K562 (cell line): Measurements from ENCODE around the gene PDGFA. TPM values are rescaled to one million over a fixed set of nuclear protein-coding genes. Genes with fewer than 3 reads are reported as not detected.

Source experiments
- ATAC-seq: fragments of 200-7000 bp; cut with Tn5 transposase; 3 replicates; pipeline ENCODE4 v1.9.1; 2020; ENCODE audit warnings: moderate library complexity
- BruUV-seq: library from RNA; stranded (reverse); fragments of 400-500 nt; replicated peaks from 2 replicates; lab custom pipeline; 2021; lab: Mats Ljungman, UMichigan
- CTCF ChIA-PET: fragments of 300-600 bp; formaldehyde crosslinking; extraction: SDS; loops from one replicate; lab custom pipeline; 2021; ENCODE audit warnings: low intra/inter-chr PET ratio; lab: Yijun Ruan, JAX
- POLR2A ChIA-PET: fragments of 300-600, 350-650 bp; sonication (Branson Sonifier 250); formaldehyde crosslinking; extraction: SDS; loops from one replicate; lab custom pipeline; 2021; ENCODE audit warnings: antibody characterized with exemption, inconsistent platforms; lab: Yijun Ruan, JAX
- DNase-seq, 4 experiments: peaks; one replicate each; pipeline versions ENCODE4 v3.0.0 to v3.0.0-alpha.2; 2011 to 2018; ENCODE audit warnings: low spot score in 3 of 4, mixed read lengths in 3 of 4; ENCODE audit errors: extremely low read depth in 1 of 4
- FAIRE-seq: peaks from 2 replicates; lab custom pipeline; 2011; peaks lifted over from hg19 to GRCh38; lab: Jason Lieb, UNC
- H2AFZ ChIP-seq: 2 replicates; pipeline ENCODE4 v1.6.0; 2011; ENCODE audit warnings: low read depth, low read length, control low read depth, inconsistent platforms
- H3K27ac ChIP-seq: fragments of 200-600 bp; 3 replicates; pipeline ENCODE4 v1.8.0; 2011; ENCODE audit warnings: low read depth, mild to moderate bottlenecking, control low read depth, inconsistent platforms, low read length, moderate library complexity, mixed read lengths; ENCODE audit errors: extremely low read depth
- H3K27me3 ChIP-seq, 2 experiments: fragments of 300-600 bp in 1 of 2; 2 replicates in 1 of 2; 3 replicates in 1 of 2; pipeline versions ENCODE4 v1.6.0 to v1.8.0; 2011; ENCODE audit warnings: inconsistent platforms in 2 of 2, low read length in 2 of 2, mild to moderate bottlenecking in 1 of 2, mixed read lengths in 1 of 2, moderate library complexity in 1 of 2; ENCODE audit not compliant: control insufficient read depth in 2 of 2, insufficient read depth in 2 of 2
- H3K36me3 ChIP-seq: fragments of 300-600 bp; 3 replicates; pipeline ENCODE4 v1.8.0; 2011; ENCODE audit warnings: mild to moderate bottlenecking, low read length, inconsistent platforms; ENCODE audit not compliant: control insufficient read depth, insufficient read depth
- H3K4me1 ChIP-seq, 2 experiments: fragments of 200-600 bp in 1 of 2; replicated peaks in 1 of 2; 2 replicates in 1 of 2; 3 replicates in 1 of 2; pipeline versions ENCODE4 v1.5.1 to v1.8.0; 2011; ENCODE audit warnings: inconsistent platforms in 2 of 2, low read length in 2 of 2, mild to moderate bottlenecking in 1 of 2, mixed read lengths in 1 of 2, moderate library complexity in 1 of 2; ENCODE audit not compliant: control insufficient read depth in 2 of 2, insufficient read depth in 2 of 2
- H3K4me2 ChIP-seq: 2 replicates; pipeline ENCODE4 v1.6.1; 2011; ENCODE audit warnings: low read length, control low read depth, inconsistent platforms, mixed read lengths; ENCODE audit not compliant: insufficient read depth
- H3K4me3 ChIP-seq: fragments of 200-600 bp; sonication (generic), shearing (Covaris generic); 2 replicates; pipeline ENCODE4 v1.5.1; 2016; ENCODE audit warnings: control low read depth, inconsistent platforms
- H3K79me2 ChIP-seq: fragments of 200-600 bp; 3 replicates; pipeline ENCODE4 v1.8.0; 2011; ENCODE audit warnings: low read length, inconsistent platforms; ENCODE audit not compliant: control insufficient read depth, insufficient read depth
- H3K9ac ChIP-seq, 2 experiments: 2 replicates each; pipeline versions ENCODE4 v1.6.0 to v1.6.1; 2011; ENCODE audit warnings: low read depth in 2 of 2, low read length in 2 of 2, control low read depth in 1 of 2, inconsistent platforms in 1 of 2, mild to moderate bottlenecking in 1 of 2, mixed read lengths in 1 of 2; ENCODE audit not compliant: insufficient read depth in 1 of 2
- H3K9me1 ChIP-seq: one replicate; pipeline ENCODE4 v1.6.0; 2011; ENCODE audit warnings: inconsistent platforms, mild to moderate bottlenecking, low read length, moderate library complexity; ENCODE audit not compliant: control insufficient read depth, insufficient read depth
- H3K9me3 ChIP-seq: replicated peaks from 2 replicates; pipeline ENCODE4 v1.5.1; 2011; ENCODE audit warnings: low read depth, low read length, inconsistent platforms; ENCODE audit not compliant: control insufficient read depth, insufficient read depth
- H4K20me1 ChIP-seq: replicated peaks from 2 replicates; pipeline ENCODE4 v1.6.1; 2011; ENCODE audit warnings: low read length, inconsistent platforms, mixed read lengths; ENCODE audit not compliant: control insufficient read depth, insufficient read depth
- IRF2 ChIP-seq: sonication (generic); formaldehyde crosslinking; IDR thresholded peaks from 2 replicates; pipeline ENCODE4 v1.8.1; 2022; ENCODE audit warnings: mild to moderate bottlenecking, missing genetic modification reagents
- KLF16 ChIP-seq: IDR thresholded peaks from 2 replicates; pipeline ENCODE4 v1.6.1; 2016; ENCODE audit warnings: antibody characterized with exemption
- NR1H2 ChIP-seq: sonication (generic); formaldehyde crosslinking; IDR thresholded peaks from 2 replicates; pipeline ENCODE4 v1.4.0; 2020; ENCODE audit warnings: mild to moderate bottlenecking, missing genetic modification reagents
- SAFB2 ChIP-seq: fragments of 200-400 bp; formaldehyde crosslinking; IDR thresholded peaks from 2 replicates; pipeline ENCODE4 v1.6.1; 2018; ENCODE audit warnings: borderline replicate concordance, low read length, low read depth, moderate library complexity; ENCODE audit not compliant: severe bottlenecking
- ZBTB7A ChIP-seq: IDR thresholded peaks from 2 replicates; pipeline ENCODE4 v1.6.1; 2011; ENCODE audit warnings: low read depth, mild to moderate bottlenecking, low read length, moderate library complexity, borderline replicate concordance; ENCODE audit not compliant: control insufficient read depth
- ZNF217 ChIP-seq: sonication (generic); formaldehyde crosslinking; IDR thresholded peaks from 2 replicates; pipeline ENCODE4 v1.8.0; 2022; ENCODE audit warnings: mild to moderate bottlenecking, missing genetic modification reagents
- WGBS: fragments of 100-300 bp; shearing (Covaris generic); methylation state at CpG from one replicate; pipeline ENCODE4 v1.1.6; 2016; ENCODE audit warnings: low coverage, mixed read lengths; ENCODE audit not compliant: insufficient coverage; ENCODE audit errors: missing lambda C conversion rate; 5-methylcytosine and 5-hydroxymethylcytosine counted together
- in situ Hi-C: fragments of 300-500 bp; cut with MboI; formaldehyde crosslinking; loops from 4 replicates; pipeline ENCODE4 v1.15.0; 2018; ENCODE audit warnings: inconsistent platforms, mixed read lengths
- intact Hi-C: fragments of 100-400 bp; cut with micrococcal nuclease; formaldehyde crosslinking; loops from 2 replicates; pipeline ENCODE4 v1.14.2; 2022
- polyA plus RNA-seq, 8 experiments: library from polyadenylated mRNA; depleted of rRNA in 4 of 8; stranded (reverse) in 5 of 8; unstranded in 3 of 8; fragments of >200 nt; fragmentation: Nextera tagmentation in 2 of 8; fragmentation: Illumina TruSeq in 1 of 8; extraction: Ambion mirVana in 2 of 8; extraction: Trizol in 1 of 8; gene quantifications; 2 replicates each; pipeline versions ENCODE4 v1.2.1 to v1.2.3, GENCODE V29; 2011 to 2014; ENCODE audit warnings: inconsistent platforms in 1 of 8, missing spikeins in 1 of 8
- total RNA-seq, 7 experiments: library from RNA; depleted of rRNA in 6 of 7; stranded (reverse); fragments of >200 nt in 6 of 7; fragmentation: Illumina TruSeq in 2 of 7; extraction: Trizol in 2 of 7; gene quantifications; 2 replicates each; pipeline versions ENCODE4 v1.2.1 to v1.2.3, GENCODE V29; 2011 to 2021; ENCODE audit warnings: low replicate concordance in 1 of 7
- TF ChIP-seq, protein P1 (sequence below): IDR thresholded peaks from 3 replicates; pipeline ENCODE4 v1.6.1; 2011; ENCODE audit warnings: borderline replicate concordance, mild to moderate bottlenecking, moderate library complexity; ENCODE audit not compliant: insufficient read length; ENCODE audit errors: extremely low read depth
- TF ChIP-seq, protein P2 (sequence below): sonication (generic); formaldehyde crosslinking; IDR thresholded peaks from 2 replicates; pipeline ENCODE4 v1.9.0; 2022; ENCODE audit warnings: mild to moderate bottlenecking, missing genetic modification reagents
- TF ChIP-seq, protein P3 (sequence below), 3 experiments: fragments of 200-800 bp in 1 of 3; sonication (Bioruptor generic) in 1 of 3; sonication (generic) in 1 of 3; formaldehyde crosslinking in 1 of 3; IDR thresholded peaks; 2 replicates each; pipeline versions ENCODE4 v1.6.1 to v1.8.0; 2016 to 2022; ENCODE audit warnings: mild to moderate bottlenecking in 2 of 3, missing compliant biosample characterization in 2 of 3, missing genetic modification characterization in 2 of 3, missing genetic modification reagents in 1 of 3

Gene PDGFA
- total and polyA plus RNA-seq, 9 of the 15 experiments (the other 6 are each of a cell fraction or from before 2014, with no cell fraction given): 2.5 to 10.2 (median 4.6) TPM

DNA sequence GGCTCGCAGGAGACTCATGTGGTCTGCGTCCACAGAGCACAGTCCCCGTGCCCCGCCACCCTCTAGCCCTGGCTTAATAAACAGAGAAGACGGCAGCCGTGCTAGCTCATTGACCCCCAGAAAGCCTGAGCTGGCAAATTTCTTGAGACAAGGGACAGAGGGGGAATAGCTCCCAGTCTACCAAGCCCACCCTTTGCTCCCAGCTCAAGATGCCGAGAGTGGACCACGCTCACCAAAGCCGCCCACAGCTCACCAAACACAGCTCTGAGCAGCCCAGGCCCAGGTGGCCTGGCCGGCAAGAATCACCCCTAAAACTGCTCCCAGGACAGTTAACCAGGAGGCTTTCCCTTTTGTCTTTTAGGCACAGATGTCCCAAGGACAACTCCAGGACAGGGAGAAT is 5.4 kb downstream of the PDGFA start:
- no peaks in the 10 kb centered on the region for H3K9me1 ChIP-seq
- CTCF ChIA-PET: interaction anchor here (0.6 to 0.7 kb wide), 2 partner anchors 20 to 182 kb away, joined by 3 read pairs; no protein-coding TSS in a partner anchor
- ATAC-seq (no peak), DNase-seq (no peak)
- H3K36me3 ChIP-seq: no peaks in the 10 kb centered on the region
- H4K20me1 ChIP-seq: peaks cover 13% of the 10 kb centered on the region; the same call in 1 of the 2 replicates
- H3K4me2 ChIP-seq: no peak overlapping the region
- H3K27ac ChIP-seq: no peak overlapping the region
- H3K27me3 ChIP-seq: no peaks in the 10 kb centered on the region; a peak in 1 of 5 replicates
- H3K9ac ChIP-seq: no peak overlapping the region
- 73% methylated on average over 10 of the region's 10 CpGs for WGBS
- intact Hi-C loops: no loop called here
- no peak for TF ChIP-seq SAFB2
- TF ChIP-seq ZBTB7A: no peak
- TF ChIP-seq, protein P1, sequence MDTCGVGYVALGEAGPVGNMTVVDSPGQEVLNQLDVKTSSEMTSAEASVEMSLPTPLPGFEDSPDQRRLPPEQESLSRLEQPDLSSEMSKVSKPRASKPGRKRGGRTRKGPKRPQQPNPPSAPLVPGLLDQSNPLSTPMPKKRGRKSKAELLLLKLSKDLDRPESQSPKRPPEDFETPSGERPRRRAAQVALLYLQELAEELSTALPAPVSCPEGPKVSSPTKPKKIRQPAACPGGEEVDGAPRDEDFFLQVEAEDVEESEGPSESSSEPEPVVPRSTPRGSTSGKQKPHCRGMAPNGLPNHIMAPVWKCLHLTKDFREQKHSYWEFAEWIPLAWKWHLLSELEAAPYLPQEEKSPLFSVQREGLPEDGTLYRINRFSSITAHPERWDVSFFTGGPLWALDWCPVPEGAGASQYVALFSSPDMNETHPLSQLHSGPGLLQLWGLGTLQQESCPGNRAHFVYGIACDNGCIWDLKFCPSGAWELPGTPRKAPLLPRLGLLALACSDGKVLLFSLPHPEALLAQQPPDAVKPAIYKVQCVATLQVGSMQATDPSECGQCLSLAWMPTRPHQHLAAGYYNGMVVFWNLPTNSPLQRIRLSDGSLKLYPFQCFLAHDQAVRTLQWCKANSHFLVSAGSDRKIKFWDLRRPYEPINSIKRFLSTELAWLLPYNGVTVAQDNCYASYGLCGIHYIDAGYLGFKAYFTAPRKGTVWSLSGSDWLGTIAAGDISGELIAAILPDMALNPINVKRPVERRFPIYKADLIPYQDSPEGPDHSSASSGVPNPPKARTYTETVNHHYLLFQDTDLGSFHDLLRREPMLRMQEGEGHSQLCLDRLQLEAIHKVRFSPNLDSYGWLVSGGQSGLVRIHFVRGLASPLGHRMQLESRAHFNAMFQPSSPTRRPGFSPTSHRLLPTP: no peak
- no peak for TF ChIP-seq ZNF217 (CRISPR knock-in tag)
- no peak for TF ChIP-seq NR1H2
- TF ChIP-seq, protein P2, sequence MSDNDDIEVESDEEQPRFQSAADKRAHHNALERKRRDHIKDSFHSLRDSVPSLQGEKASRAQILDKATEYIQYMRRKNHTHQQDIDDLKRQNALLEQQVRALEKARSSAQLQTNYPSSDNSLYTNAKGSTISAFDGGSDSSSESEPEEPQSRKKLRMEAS (CRISPR knock-in tag): no peak
- no peak for TF ChIP-seq IRF2 (CRISPR knock-in tag)
- TF ChIP-seq KLF16: no peak
- TF ChIP-seq, protein P3, sequence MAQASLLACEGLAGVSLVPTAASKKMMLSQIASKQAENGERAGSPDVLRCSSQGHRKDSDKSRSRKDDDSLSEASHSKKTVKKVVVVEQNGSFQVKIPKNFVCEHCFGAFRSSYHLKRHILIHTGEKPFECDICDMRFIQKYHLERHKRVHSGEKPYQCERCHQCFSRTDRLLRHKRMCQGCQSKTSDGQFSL (CRISPR knock-in tag; IDR thresholded peaks at IDR 0.05): no peak
- TF ChIP-seq, protein P3 (tag; IDR thresholded peaks at IDR 0.05): no peak
- TF ChIP-seq, all 486 proteins: peak for 0
- POLR2A ChIA-PET: interaction anchor here (1.8 kb wide), 1 partner anchor 9 kb away, joined by 6 read pairs; no protein-coding TSS in a partner anchor
- in situ Hi-C loops: no loop called here
- Histone ChIP-seq H2AFZ (no peak overlapping the region), H3K4me1 (peaks cover 0 to 43% of the 10 kb centered on the region in 2 experiments; a peak in 3 of 5 replicates), H3K9me3 (no peaks in the 10 kb centered on the region), H3K79me2 (peaks cover 7% of the 10 kb centered on the region; the same call in 1 of the 3 replicates), H3K4me3 (no peak overlapping the region)
- FAIRE-seq: no peak
- BruUV-seq: no TSS peak
